ENCODE data around the gene MAGI2. TPM values are rescaled to one million over a fixed set of nuclear protein-coding genes. Genes with fewer than 3 reads are reported as not detected.

The MAGI2 gene
- total RNA-seq, 6 experiments from 2014 or later, result 7.1 to 9.8 (median 8.5) TPM

DNA sequence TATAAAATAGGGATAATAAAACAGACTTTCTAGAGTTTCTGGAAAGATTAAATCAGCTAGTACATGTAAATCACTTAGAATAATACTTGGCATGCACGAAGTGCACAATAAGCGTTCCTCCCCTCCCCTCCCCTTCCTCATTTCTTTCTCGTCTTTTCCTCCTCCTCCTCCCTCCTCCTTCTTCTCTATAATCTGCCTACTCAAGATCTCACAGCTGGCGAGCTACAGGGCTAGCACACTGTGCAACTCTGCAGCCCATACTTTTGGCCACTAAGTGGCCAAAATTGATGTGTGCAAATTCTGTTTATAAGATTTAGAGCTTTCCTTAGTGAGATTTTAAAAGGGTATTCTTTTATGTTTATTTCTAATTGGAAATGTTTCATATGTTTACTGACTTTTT is 1089.6 kb downstream of the MAGI2 start:
- peaks cover 2% of the 10 kb centered on the region for H3K27me3 Mint-ChIP-seq (ENCODE audit: insufficient read depth)
- peaks cover 5% of the 10 kb centered on the region for H3K36me3 Mint-ChIP-seq (ENCODE audit: low read depth)
- DNase-seq, result no peak
- no peak overlapping the region for H3K4me3 Mint-ChIP-seq
- TF ChIP-seq, protein P1, sequence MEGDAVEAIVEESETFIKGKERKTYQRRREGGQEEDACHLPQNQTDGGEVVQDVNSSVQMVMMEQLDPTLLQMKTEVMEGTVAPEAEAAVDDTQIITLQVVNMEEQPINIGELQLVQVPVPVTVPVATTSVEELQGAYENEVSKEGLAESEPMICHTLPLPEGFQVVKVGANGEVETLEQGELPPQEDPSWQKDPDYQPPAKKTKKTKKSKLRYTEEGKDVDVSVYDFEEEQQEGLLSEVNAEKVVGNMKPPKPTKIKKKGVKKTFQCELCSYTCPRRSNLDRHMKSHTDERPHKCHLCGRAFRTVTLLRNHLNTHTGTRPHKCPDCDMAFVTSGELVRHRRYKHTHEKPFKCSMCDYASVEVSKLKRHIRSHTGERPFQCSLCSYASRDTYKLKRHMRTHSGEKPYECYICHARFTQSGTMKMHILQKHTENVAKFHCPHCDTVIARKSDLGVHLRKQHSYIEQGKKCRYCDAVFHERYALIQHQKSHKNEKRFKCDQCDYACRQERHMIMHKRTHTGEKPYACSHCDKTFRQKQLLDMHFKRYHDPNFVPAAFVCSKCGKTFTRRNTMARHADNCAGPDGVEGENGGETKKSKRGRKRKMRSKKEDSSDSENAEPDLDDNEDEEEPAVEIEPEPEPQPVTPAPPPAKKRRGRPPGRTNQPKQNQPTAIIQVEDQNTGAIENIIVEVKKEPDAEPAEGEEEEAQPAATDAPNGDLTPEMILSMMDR (IDR thresholded peaks at IDR 0.05), result peak; percentile 43
- no peaks in the 10 kb centered on the region for H3K9me3 Mint-ChIP-seq
- H3K4me1 Mint-ChIP-seq (ENCODE audit: low read depth), result peaks cover 4% of the 10 kb centered on the region
- H3K27ac Mint-ChIP-seq, result no peak overlapping the region

DNA sequence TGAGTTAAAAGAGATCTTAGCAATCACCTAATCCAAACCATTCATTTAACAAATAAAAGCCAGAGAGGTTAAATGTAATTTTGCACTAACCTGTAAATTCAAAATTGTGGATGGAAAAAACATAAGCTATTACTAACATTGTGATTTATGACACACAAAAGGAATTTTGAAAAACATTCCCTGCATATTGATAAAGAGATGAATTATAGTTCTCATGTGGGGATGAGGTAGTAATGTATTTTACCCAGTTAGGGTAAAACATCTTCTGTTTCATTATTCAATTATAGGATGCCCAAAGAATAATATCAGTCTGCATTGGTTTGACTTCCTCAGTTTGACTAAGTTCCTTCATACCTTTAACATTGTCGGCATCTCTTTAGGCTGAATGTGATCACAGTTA is 1093.6 kb downstream of the MAGI2 start:
- H3K27me3 Mint-ChIP-seq (ENCODE audit: insufficient read depth), result peaks cover 2% of the 10 kb centered on the region
- H3K9me3 Mint-ChIP-seq, result no peaks in the 10 kb centered on the region
- TF ChIP-seq, protein P1 (IDR thresholded peaks at IDR 0.05), result no peak
- H3K27ac Mint-ChIP-seq, result no peak overlapping the region
- H3K4me3 Mint-ChIP-seq, result no peak overlapping the region
- H3K36me3 Mint-ChIP-seq (ENCODE audit: low read depth), result peaks cover 5% of the 10 kb centered on the region
- DNase-seq, result no peak
- no peaks in the 10 kb centered on the region for H3K4me1 Mint-ChIP-seq (ENCODE audit: low read depth)

DNA sequence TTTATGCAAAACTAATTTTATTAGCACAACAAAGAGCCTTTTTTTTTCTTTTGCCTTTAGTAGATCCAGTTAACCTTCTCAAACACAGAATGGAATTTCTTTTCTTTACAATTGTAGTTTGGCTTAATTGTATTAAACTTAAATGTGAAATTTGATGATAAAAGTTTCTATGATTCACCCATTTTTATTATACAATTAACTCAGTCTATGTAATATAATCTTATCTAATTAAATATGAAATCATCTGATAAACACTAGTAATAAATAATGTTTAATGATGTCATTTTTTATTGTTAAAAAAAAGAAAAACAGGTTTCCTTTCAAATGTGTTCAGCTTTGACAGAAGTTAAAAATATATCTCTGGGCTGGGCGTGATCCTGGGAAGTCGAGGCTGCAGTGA is 1095.8 kb downstream of the MAGI2 start:
- Mint-ChIP-seq H3K4me3 (no peak overlapping the region), H3K27ac (no peak overlapping the region), H3K9me3 (no peaks in the 10 kb centered on the region), H3K4me1 (ENCODE audit: low read depth) (peaks cover 6% of the 10 kb centered on the region; the same call in 1 of the 2 replicates), H3K36me3 (ENCODE audit: low read depth) (peaks cover 5% of the 10 kb centered on the region), H3K27me3 (ENCODE audit: insufficient read depth) (no peaks in the 10 kb centered on the region)
- DNase-seq, result no peak
- TF ChIP-seq, protein P1 (IDR thresholded peaks at IDR 0.05), result no peak

DNA sequence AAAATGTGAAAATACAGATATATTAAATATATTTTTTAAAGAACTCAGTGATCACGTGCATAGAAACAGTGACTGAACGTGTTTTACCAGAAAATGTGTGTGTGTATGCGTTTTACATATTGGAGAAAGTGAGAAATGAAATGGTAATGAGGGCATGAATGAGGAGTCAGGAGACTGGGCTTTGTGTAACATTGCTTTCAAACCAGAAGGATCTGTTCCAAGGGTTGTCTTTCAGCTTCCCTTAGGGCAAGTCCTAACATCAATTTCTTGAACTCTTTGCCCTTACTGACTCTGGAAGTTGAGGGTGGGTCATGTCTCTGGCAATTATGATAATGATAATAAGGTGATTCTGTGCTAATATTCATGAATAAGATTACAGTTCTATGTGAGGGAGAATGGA is 1097.6 kb downstream of the MAGI2 start:
- Mint-ChIP-seq H3K36me3 (ENCODE audit: low read depth) (no peaks in the 10 kb centered on the region), H3K4me3 (no peak overlapping the region), H3K4me1 (ENCODE audit: low read depth) (peaks cover 6% of the 10 kb centered on the region; the same call in 1 of the 2 replicates), H3K27me3 (ENCODE audit: insufficient read depth) (no peaks in the 10 kb centered on the region), H3K9me3 (no peaks in the 10 kb centered on the region), H3K27ac (no peak overlapping the region)
- no peak for DNase-seq
- TF ChIP-seq, protein P1 (IDR thresholded peaks at IDR 0.05), result no peak

DNA sequence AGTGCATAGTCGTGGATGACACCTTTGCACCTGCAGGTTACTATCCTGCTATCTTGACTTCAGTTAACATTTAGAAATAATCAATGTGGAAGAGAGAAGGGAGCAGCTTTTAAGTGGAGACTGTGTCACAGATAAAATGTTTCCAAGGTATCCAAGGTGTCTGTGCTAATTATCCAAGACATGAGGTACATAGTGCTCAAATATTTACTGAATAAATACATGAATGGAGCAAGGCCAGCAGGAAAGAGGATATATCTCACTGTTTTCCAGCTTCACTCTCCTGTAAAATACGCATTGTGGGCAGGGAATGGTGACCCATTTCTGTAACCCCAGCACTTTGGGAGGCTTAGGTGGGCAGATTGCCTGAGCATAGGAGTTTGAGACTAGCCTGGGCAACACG is 1102.5 kb downstream of the MAGI2 start:
- TF ChIP-seq, protein P1 (IDR thresholded peaks at IDR 0.05), result no peak
- H3K36me3 Mint-ChIP-seq (ENCODE audit: low read depth), result no peaks in the 10 kb centered on the region

DNA sequence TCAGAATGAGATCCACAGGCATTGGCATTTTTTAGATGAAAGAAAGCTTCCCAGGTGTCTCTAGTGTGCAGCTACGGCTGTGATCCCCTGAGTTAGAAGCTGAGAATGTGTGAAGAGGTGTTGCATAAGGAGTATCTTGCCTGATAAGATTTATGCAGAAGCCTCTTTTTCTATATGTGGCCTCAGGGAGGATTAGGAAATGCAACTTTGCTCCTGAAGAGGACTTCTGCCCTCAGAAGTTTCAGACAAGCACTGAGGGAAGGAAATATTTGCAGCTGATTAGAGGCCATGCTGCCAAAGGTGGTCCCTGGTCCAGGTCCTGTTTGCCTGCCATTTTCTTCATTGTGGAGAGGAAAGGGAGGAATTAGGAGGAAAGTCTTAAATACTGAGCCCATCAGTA is 1103.1 kb downstream of the MAGI2 start:
- Mint-ChIP-seq H3K4me1 (ENCODE audit: low read depth) (peaks cover 12% of the 10 kb centered on the region), H3K27ac (no peak overlapping the region), H3K36me3 (ENCODE audit: low read depth) (no peaks in the 10 kb centered on the region), H3K4me3 (no peak overlapping the region), H3K27me3 (ENCODE audit: insufficient read depth) (peaks cover 2% of the 10 kb centered on the region; the same call in 1 of the 2 replicates), H3K9me3 (no peaks in the 10 kb centered on the region)
- TF ChIP-seq, protein P1 (IDR thresholded peaks at IDR 0.05), result no peak
- DNase-seq, result no peak

More for the DNA sequence above, 1102.5 kb downstream of the MAGI2 start:
- no peaks in the 10 kb centered on the region for H3K9me3 Mint-ChIP-seq
- no peak for DNase-seq
- H3K27ac Mint-ChIP-seq, result no peak overlapping the region
- peaks cover 12% of the 10 kb centered on the region for H3K4me1 Mint-ChIP-seq (ENCODE audit: low read depth)
- no peak overlapping the region for H3K4me3 Mint-ChIP-seq
- peaks cover 2% of the 10 kb centered on the region; the same call in 1 of the 2 replicates for H3K27me3 Mint-ChIP-seq (ENCODE audit: insufficient read depth)

Data from HFFc6 (cell line).